Measurements from ENCODE around the gene EYA2.

GRCh38 chr20:46917155-46917554 lies 22.5 kb downstream of the EYA2 start:
- TF ChIP-seq CTCF (IDR thresholded peaks at IDR 0.05; ENCODE audit: low read depth, low read length, missing input control) (no peak), ZBTB33 (IDR thresholded peaks at IDR 0.05) (no peak), REST (IDR thresholded peaks at IDR 0.05) (no peak), HNF4A (conservative IDR thresholded peaks at IDR 0.05) (no peak)
